ENCODE measurements around the gene CUEDC1.

CUEDC1 gene

DNA sequence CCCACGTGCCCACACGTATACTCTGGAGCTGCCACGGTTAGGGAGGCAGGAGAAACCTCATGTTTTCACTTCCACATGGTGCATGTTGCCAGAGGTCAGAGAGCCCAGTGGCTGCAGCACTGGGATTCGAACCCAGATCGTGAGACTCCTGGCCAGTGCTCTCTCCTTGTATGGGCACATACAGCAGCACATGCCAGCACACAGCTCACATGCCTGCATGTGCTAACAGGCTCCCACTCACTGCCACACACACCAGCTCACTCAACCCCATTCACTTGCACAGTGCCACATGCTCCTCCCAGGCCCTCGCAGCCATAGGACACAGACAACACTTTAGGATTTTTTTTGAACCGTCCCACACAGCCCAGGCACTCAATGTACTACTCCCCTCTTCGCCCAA, 55.8 kb downstream of the CUEDC1 start:
- DNase-seq (ENCODE audit: low read depth) = peak; percentile 73
- no peak overlapping the region for H3K4me3 ChIP-seq (ENCODE audit: low read length)
- TF ChIP-seq, protein P1, sequence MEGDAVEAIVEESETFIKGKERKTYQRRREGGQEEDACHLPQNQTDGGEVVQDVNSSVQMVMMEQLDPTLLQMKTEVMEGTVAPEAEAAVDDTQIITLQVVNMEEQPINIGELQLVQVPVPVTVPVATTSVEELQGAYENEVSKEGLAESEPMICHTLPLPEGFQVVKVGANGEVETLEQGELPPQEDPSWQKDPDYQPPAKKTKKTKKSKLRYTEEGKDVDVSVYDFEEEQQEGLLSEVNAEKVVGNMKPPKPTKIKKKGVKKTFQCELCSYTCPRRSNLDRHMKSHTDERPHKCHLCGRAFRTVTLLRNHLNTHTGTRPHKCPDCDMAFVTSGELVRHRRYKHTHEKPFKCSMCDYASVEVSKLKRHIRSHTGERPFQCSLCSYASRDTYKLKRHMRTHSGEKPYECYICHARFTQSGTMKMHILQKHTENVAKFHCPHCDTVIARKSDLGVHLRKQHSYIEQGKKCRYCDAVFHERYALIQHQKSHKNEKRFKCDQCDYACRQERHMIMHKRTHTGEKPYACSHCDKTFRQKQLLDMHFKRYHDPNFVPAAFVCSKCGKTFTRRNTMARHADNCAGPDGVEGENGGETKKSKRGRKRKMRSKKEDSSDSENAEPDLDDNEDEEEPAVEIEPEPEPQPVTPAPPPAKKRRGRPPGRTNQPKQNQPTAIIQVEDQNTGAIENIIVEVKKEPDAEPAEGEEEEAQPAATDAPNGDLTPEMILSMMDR (IDR thresholded peaks at IDR 0.05; ENCODE audit: insufficient read depth, low read depth, low read length, missing control alignments) = no peak

DNA sequence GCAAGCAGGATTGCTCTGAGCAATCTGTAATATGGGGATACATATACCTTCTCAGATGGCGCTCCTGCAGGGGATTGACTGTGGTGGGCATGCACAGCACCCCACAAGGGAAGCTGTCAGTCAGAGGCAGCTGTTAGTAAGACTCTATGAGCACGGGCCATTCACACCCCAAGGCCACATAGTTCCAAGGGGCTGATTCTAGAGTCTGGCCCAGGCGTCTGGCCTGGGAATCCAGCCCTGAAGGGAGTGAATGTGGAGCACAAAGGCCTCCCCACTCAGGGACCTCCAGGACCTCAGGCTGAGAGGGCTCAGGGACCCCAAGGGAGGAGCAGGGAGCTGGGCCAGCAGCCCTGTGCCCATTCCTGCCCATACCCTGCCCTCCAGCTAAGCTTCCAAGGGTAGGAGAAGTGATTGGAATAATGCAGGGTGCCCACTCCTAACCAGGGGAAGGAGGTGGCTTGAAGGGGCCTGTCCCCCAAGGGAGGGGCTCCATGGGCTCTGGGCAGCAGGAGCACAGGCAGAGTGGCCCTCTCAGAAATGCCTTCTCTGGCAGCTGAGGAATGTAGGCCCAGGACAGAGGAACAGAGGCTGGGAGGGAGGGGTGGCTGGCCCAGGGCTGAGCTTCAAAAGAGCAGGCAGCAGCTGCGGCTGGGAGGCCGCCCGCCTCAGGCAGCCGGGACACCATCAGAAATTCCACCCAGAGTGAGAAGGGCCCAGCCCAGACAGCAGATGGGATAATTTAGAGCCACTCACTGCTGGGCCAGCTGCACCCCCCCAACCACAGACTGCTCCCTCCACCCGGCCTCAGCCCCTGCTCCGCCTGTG, 56.5 kb downstream of the CUEDC1 start:
- no peak for DNase-seq (ENCODE audit: low read depth)
- TF ChIP-seq, protein P1 (IDR thresholded peaks at IDR 0.05; ENCODE audit: insufficient read depth, low read depth, low read length, missing control alignments) = no peak
- no peak overlapping the region for H3K4me3 ChIP-seq (ENCODE audit: low read length)

DNA sequence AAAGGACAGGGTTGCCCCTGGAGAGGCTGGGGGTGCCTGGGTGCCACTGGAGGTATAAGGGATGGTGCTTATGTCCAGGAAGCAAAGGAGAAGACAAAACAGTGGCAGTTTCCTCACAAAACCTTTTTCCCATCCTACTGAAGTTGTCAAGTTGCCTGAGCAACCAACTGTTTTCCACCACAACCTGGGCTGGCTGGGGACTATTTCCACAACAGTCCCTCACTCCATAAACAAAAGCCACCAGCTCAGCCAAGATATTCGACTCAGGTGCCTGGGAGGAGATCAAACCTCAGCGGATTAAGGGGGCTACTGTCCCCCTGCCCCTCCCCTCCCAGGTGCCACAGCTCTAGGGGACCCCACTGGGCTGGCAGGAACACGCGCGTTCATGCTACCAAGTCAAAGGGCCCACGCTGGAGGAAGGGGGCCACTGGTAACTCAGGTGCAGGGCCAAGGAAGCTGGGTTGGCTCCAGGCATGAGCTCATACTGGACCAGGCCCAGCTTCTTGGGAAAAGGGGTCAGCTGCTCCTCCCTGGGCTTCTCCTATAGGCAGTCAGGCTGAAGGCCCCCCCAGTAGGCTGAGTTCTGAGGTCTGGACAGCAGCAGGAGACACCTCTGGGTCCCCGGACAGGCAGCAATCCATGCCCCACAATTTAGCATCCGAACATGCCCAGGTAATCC, 59.7 kb downstream of the CUEDC1 start:
- TF ChIP-seq, protein P1 (IDR thresholded peaks at IDR 0.05; ENCODE audit: insufficient read depth, low read depth, low read length, missing control alignments) = no peak
- no peak overlapping the region for H3K4me3 ChIP-seq (ENCODE audit: low read length)
- no peak for DNase-seq (ENCODE audit: low read depth)

DNA sequence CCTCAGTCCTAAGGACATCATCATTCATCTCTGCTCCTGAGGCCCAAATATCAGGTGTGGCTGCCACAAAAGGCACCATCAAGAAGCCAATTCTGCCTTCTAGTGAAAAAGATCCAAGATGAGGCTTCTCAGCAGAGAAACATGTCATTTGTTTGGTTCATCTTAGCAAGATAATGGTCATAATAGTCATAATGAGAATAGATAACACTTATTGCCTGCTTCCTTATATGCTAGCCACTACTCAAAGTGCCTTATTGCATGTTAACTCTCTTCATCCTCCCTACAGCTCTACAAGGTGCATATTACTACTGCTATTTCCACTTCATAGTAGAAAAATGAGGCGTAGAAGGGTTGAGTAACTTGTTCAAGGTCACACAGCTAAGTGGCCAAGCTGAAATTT, 60.4 kb downstream of the CUEDC1 start:
- H3K4me3 ChIP-seq (ENCODE audit: low read length) = no peak overlapping the region
- no peak for DNase-seq (ENCODE audit: low read depth)
- TF ChIP-seq, protein P1 (IDR thresholded peaks at IDR 0.05; ENCODE audit: insufficient read depth, low read depth, low read length, missing control alignments) = no peak

DNA sequence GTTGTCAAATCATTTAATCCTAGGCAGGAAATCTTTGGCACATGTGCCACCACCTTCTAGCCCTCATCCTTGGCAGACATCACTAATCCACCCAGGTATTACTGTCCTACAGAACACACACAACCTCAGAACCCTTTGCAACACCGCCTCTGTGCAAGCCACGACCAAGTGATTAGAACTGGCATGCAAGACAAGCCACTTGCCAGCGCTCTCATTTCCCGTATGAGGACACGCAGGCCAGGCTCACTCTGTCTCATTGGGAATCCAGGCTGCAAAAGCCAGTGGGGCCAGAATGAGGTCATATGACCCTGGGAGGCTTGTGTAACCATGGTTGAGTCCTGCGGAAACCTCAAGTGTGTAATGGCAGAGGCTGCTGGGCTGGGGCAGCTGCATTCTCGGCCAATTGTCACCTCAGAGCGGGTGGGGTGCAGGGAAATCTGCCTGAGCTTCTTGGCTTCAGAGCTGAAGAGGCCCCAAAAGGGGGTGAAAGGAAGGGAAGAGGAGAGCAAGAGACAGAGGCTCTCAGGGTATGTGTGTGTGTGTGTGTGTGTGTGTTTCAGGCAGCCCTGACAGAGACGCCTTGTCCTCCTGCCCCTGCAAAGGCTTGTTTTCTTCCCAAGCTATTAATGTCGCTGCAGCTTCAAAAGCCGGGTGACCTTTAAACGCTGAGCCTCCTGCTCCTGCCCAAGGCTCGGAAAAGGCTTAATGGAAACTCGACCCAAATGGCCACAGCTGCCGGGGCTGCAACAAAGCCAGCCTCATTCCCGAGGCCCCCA, 62.2 kb downstream of the CUEDC1 start:
- peak; percentile 93 for DNase-seq (ENCODE audit: low read depth)
- H3K4me3 ChIP-seq (ENCODE audit: low read length) = no peak overlapping the region
- TF ChIP-seq, protein P1 (IDR thresholded peaks at IDR 0.05; ENCODE audit: insufficient read depth, low read depth, low read length, missing control alignments) = no peak

DNA sequence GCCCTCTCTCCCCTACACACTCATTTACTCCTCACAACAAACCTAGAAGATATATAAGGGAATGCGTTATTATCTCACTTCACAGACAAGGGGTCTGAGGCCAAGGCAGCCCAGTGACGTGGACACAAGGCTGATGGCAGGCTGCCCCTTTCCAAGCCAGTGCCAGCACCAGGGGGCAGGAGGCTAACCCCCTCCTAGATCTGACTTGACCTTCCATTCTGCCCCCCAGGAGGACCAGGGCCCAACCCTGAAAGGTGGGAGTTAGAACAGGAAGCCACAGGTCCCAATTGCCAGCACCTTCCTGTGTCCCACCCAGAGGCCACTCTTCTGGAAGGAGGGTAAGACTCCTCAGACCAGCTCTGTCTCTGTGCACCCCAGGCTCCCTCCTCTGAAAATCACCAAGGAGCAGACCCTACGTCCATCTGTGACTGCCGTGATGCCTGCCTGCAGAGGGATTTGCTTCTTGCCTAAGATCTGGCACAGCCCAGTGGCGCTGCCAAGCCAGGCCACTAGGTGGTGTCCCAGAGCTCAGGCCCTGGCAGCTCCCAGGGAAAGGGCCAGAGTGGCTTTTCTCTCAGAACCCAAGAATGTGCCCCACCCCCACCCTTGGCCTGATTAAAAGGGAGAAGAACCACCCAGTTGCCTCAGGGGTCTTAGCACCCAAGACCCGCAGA, 62.9 kb downstream of the CUEDC1 start:
- DNase-seq (ENCODE audit: low read depth) = peak; percentile 83
- H3K4me3 ChIP-seq (ENCODE audit: low read length) = no peak overlapping the region
- TF ChIP-seq, protein P1 (IDR thresholded peaks at IDR 0.05; ENCODE audit: insufficient read depth, low read depth, low read length, missing control alignments) = peak; percentile 97
